ENCODE measurements around the gene VPS45. TPM values are rescaled to one million over a fixed set of nuclear protein-coding genes. Genes with fewer than 3 reads are reported as not detected.

Gene VPS45
- polyA plus RNA-seq, 1 experiment, result 29.0 TPM

DNA sequence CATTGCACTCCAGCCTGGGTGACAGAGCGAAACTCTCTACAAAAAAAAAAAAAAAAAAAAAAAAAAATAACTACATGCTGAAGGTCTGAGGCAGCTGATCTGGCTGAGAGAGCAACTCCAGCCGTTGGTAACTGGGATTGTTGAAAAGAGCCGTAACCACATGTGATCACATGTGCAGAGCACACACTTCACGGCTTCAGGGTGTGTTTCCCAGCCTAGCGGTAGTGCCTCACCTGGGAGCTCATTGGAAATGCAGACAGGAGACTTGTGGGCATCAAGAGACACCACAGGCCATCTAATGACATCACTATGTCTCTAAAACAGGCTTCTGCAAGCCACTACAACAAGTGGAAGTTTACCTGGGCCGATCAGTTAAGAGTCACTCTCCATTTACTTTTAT lies 45.2 kb upstream of the VPS45 start:
- Histone ChIP-seq H3K36me3 (ENCODE audit: control insufficient read depth, insufficient read depth, low read length) (no peaks in the 10 kb centered on the region), H3K4me3 (ENCODE audit: low read depth, low read length) (no peak overlapping the region), H3K27me3 (ENCODE audit: control insufficient read depth, insufficient read depth, low read length) (no peaks in the 10 kb centered on the region)
- CTCF ChIA-PET, result no interaction called here
- TF ChIP-seq, protein P1, sequence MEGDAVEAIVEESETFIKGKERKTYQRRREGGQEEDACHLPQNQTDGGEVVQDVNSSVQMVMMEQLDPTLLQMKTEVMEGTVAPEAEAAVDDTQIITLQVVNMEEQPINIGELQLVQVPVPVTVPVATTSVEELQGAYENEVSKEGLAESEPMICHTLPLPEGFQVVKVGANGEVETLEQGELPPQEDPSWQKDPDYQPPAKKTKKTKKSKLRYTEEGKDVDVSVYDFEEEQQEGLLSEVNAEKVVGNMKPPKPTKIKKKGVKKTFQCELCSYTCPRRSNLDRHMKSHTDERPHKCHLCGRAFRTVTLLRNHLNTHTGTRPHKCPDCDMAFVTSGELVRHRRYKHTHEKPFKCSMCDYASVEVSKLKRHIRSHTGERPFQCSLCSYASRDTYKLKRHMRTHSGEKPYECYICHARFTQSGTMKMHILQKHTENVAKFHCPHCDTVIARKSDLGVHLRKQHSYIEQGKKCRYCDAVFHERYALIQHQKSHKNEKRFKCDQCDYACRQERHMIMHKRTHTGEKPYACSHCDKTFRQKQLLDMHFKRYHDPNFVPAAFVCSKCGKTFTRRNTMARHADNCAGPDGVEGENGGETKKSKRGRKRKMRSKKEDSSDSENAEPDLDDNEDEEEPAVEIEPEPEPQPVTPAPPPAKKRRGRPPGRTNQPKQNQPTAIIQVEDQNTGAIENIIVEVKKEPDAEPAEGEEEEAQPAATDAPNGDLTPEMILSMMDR (IDR thresholded peaks at IDR 0.05; ENCODE audit: insufficient read depth, low read depth, low read length), result no peak
- POLR2A ChIA-PET, result no interaction called here
- no peak for DNase-seq (ENCODE audit: low read depth)

DNA sequence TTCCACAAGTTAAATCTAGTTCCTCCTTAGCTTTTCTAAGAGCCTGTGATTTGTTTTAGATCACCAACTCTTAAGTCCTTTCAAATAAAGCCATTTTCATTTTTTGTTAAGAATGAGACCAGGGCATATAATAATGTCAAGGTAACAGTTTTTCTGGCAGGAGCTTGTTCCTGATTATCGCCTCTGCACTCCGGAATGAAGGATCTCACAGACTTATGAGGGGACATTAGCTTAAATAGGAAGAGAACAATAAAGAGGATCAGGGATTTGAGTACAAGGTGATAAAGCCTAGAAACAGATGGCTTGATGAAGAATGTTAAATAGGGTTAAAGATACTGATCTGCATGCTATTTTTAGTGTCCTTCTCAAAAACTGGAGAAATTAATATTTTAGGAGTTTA lies 43.4 kb upstream of the VPS45 start:
- Histone ChIP-seq H3K36me3 (ENCODE audit: control insufficient read depth, insufficient read depth, low read length) (no peaks in the 10 kb centered on the region), H3K27me3 (ENCODE audit: control insufficient read depth, insufficient read depth, low read length) (no peaks in the 10 kb centered on the region), H3K4me3 (ENCODE audit: low read depth, low read length) (no peak overlapping the region)
- TF ChIP-seq, protein P1 (IDR thresholded peaks at IDR 0.05; ENCODE audit: insufficient read depth, low read depth, low read length), result no peak
- no peak for DNase-seq (ENCODE audit: low read depth)
- POLR2A ChIA-PET, result no interaction called here
- CTCF ChIA-PET, result no interaction called here

DNA sequence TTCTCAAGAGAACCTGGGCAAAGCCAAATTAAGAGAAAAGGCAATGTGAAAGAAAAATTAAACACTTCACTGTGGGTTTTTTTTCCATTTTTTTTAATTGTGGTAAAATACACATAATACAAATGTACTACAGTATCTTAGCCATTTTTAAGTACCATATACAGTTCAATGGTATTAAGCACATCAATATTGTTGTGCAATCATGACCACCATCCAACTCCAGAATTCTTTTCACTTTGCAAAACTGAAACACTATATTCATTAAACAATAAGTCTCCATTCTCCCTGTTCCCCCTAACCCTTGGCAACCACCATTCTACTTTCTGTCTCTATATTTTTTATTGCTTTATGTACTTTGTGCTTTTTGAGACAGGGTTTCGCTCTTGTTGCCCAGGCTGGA lies 39.3 kb upstream of the VPS45 start:
- Histone ChIP-seq H3K36me3 (ENCODE audit: control insufficient read depth, insufficient read depth, low read length) (no peaks in the 10 kb centered on the region), H3K27me3 (ENCODE audit: control insufficient read depth, insufficient read depth, low read length) (no peaks in the 10 kb centered on the region), H3K4me3 (ENCODE audit: low read depth, low read length) (no peak overlapping the region)
- DNase-seq (ENCODE audit: low read depth), result no peak
- TF ChIP-seq, protein P1 (IDR thresholded peaks at IDR 0.05; ENCODE audit: insufficient read depth, low read depth, low read length), result no peak
- ChIA-PET CTCF (no interaction called here), POLR2A (no interaction called here)

DNA sequence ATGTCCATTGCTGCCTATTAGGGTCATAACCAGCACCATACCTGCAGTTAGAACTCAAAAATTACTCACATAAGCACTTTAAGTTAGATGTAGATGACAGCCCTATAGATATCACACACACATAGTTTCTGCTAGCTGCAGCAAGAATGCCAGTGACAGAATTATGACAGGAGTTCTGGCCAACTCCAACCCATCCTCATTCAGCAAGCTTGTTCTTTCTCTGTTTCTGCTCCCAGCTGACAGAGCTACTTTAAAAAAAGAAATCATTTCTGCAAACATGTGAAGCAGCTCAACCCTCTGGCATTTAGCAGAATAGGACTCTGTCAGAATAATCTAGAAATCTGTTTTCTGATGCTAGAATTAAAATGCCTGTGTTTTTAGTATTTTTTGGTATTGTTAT lies 33.2 kb upstream of the VPS45 start:
- Histone ChIP-seq H3K27me3 (ENCODE audit: control insufficient read depth, insufficient read depth, low read length) (no peaks in the 10 kb centered on the region), H3K4me3 (ENCODE audit: low read depth, low read length) (no peak overlapping the region), H3K36me3 (ENCODE audit: control insufficient read depth, insufficient read depth, low read length) (no peaks in the 10 kb centered on the region)
- no peak for DNase-seq (ENCODE audit: low read depth)
- ChIA-PET POLR2A (no interaction called here), CTCF (interaction anchor here (1.3 kb wide), 1 partner anchor 72 kb away, joined by 3 read pairs; no protein-coding TSS in a partner anchor)
- TF ChIP-seq, protein P1 (IDR thresholded peaks at IDR 0.05; ENCODE audit: insufficient read depth, low read depth, low read length), result no peak

DNA sequence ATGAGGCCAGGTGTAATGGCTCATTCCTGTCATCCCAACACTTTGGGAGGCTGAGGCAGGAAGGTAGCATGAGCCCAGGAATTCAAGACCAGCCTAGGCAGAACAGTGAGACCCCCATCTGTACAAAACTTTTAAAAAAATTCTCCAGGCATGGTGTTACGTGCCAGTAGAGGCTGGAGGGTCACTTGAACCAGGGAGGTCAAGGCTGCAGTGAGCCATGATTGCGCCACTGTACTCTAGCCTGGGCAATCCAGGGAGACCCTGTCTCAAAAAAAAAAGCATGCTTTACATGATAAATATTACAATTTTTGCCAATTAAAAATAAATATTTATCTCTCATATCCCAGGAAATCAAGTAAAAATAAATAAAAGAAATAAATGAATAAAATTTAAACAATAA lies 17.6 kb upstream of the VPS45 start:
- TF ChIP-seq, protein P1 (IDR thresholded peaks at IDR 0.05; ENCODE audit: insufficient read depth, low read depth, low read length), result no peak
- POLR2A ChIA-PET, result interaction anchor here (0.7 kb wide), 1 partner anchor 162 kb away, joined by 4 read pairs; a partner anchor contains a TSS
- no peaks in the 10 kb centered on the region for H3K27me3 ChIP-seq (ENCODE audit: control insufficient read depth, insufficient read depth, low read length)
- no peak for DNase-seq (ENCODE audit: low read depth)
- H3K36me3 ChIP-seq (ENCODE audit: control insufficient read depth, insufficient read depth, low read length), result no peaks in the 10 kb centered on the region
- H3K4me3 ChIP-seq (ENCODE audit: low read depth, low read length), result no peak overlapping the region
- CTCF ChIA-PET, result interaction anchor here (0.8 to 4.5 kb wide), 5 partner anchors 39 to 102 kb away, joined by 4 to 44 read pairs (median 6); partner anchors contain the start of gene OTUD7B
